GM18520 (cell line): ENCODE results near the gene EEF1AKMT3.

Experiments
- ATAC-seq: cut with Tn5 transposase; IDR thresholded peaks from one replicate; pipeline ENCODE4 v1.9.1; 2021; ENCODE audit not compliant: unreplicated experiment

The EEF1AKMT3 gene

GRCh38 chr12:57772429-57773322 is at the start of gene EEF1AKMT3:
Gene EEF1AKMT3 (plus strand): TSS chr12:57772614. CDS start chr12:57772725, 111 bp downstream.
- no peak for ATAC-seq

- ATAC-seq: no peak
These were observed 49.4 kb upstream of the EEF1AKMT3 start for GRCh38 chr12:57722716-57723629.

- ATAC-seq: no peak
These were observed 48.8 kb upstream of the EEF1AKMT3 start for GRCh38 chr12:57723630-57723962.

- ATAC-seq: no peak
These were observed 48.1 kb upstream of the EEF1AKMT3 start for GRCh38 chr12:57724003-57724935.

- no peak for ATAC-seq
These were observed 47.3 kb upstream of the EEF1AKMT3 start for GRCh38 chr12:57724936-57725740.

GRCh38 chr12:57725851-57726150 is 46.6 kb upstream of the EEF1AKMT3 start:
- ATAC-seq: no peak

- ATAC-seq: no peak
These were observed 46.1 kb upstream of the EEF1AKMT3 start for GRCh38 chr12:57726151-57726883.

- ATAC-seq: no peak
These were observed 45.3 kb upstream of the EEF1AKMT3 start for GRCh38 chr12:57726884-57727757.

- no peak for ATAC-seq
These were observed 44.5 kb upstream of the EEF1AKMT3 start for GRCh38 chr12:57727758-57728395.

- ATAC-seq: no peak
These were observed 43.0 kb upstream of the EEF1AKMT3 start for GRCh38 chr12:57729321-57729844.

- no peak for ATAC-seq
These were observed 41.9 kb upstream of the EEF1AKMT3 start for GRCh38 chr12:57730336-57731067.

GRCh38 chr12:57731411-57732080 is 40.9 kb upstream of the EEF1AKMT3 start:
- no peak for ATAC-seq

- ATAC-seq: no peak
These were observed 40.1 kb upstream of the EEF1AKMT3 start for GRCh38 chr12:57732270-57732669.

GRCh38 chr12:57732726-57733593 is 39.5 kb upstream of the EEF1AKMT3 start:
- no peak for ATAC-seq

- ATAC-seq: no peak
These were observed 38.5 kb upstream of the EEF1AKMT3 start for GRCh38 chr12:57733928-57734327.

- ATAC-seq: no peak
These were observed 37.8 kb upstream of the EEF1AKMT3 start for GRCh38 chr12:57734591-57734990.
